ENCODE measurements around the gene SPACA1. TPM values are rescaled to one million over a fixed set of nuclear protein-coding genes. Genes with fewer than 3 reads are reported as not detected.
A peak's percentile ranks its signal among the peaks of the same experiment; 100 is the strongest.

The SPACA1 gene
- total and polyA plus RNA-seq, 9 of the 15 experiments (the other 6 are each of a cell fraction or from before 2014, with no cell fraction given), result not detected

GRCh38 chr6:88050140-88050818 lies 2.6 kb downstream of the SPACA1 start (continued):
- TF ChIP-seq, protein P1, sequence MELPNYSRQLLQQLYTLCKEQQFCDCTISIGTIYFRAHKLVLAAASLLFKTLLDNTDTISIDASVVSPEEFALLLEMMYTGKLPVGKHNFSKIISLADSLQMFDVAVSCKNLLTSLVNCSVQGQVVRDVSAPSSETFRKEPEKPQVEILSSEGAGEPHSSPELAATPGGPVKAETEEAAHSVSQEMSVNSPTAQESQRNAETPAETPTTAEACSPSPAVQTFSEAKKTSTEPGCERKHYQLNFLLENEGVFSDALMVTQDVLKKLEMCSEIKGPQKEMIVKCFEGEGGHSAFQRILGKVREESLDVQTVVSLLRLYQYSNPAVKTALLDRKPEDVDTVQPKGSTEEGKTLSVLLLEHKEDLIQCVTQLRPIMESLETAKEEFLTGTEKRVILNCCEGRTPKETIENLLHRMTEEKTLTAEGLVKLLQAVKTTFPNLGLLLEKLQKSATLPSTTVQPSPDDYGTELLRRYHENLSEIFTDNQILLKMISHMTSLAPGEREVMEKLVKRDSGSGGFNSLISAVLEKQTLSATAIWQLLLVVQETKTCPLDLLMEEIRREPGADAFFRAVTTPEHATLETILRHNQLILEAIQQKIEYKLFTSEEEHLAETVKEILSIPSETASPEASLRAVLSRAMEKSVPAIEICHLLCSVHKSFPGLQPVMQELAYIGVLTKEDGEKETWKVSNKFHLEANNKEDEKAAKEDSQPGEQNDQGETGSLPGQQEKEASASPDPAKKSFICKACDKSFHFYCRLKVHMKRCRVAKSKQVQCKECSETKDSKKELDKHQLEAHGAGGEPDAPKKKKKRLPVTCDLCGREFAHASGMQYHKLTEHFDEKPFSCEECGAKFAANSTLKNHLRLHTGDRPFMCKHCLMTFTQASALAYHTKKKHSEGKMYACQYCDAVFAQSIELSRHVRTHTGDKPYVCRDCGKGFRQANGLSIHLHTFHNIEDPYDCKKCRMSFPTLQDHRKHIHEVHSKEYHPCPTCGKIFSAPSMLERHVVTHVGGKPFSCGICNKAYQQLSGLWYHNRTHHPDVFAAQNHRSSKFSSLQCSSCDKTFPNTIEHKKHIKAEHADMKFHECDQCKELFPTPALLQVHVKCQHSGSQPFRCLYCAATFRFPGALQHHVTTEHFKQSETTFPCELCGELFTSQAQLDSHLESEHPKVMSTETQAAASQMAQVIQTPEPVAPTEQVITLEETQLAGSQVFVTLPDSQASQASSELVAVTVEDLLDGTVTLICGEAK (IDR thresholded peaks at IDR 0.05), result no peak
- TF ChIP-seq, protein P1 (CRISPR knock-in tag; IDR thresholded peaks at IDR 0.05), result no peak
- TF ChIP-seq CEBPG (CRISPR knock-in tag; IDR thresholded peaks at IDR 0.05) (no peak), CEBPG (tag; conservative IDR thresholded peaks at IDR 0.05 in 1 of 2, IDR thresholded peaks at IDR 0.05 in 1 of 2) (peak; percentile 84 to 93), ZNF133 (CRISPR knock-in tag; IDR thresholded peaks at IDR 0.05) (no peak)

Data from K562 (cell line).